GM10847 (cell line): ENCODE data around the gene ZMIZ1.

Experiments
- POLR2A ChIP-seq: IDR thresholded peaks from 2 replicates; pipeline ENCODE4 v1.6.1; 2011; ENCODE audit not compliant: insufficient read length; ENCODE audit errors: extremely low read depth

ZMIZ1 gene

DNA sequence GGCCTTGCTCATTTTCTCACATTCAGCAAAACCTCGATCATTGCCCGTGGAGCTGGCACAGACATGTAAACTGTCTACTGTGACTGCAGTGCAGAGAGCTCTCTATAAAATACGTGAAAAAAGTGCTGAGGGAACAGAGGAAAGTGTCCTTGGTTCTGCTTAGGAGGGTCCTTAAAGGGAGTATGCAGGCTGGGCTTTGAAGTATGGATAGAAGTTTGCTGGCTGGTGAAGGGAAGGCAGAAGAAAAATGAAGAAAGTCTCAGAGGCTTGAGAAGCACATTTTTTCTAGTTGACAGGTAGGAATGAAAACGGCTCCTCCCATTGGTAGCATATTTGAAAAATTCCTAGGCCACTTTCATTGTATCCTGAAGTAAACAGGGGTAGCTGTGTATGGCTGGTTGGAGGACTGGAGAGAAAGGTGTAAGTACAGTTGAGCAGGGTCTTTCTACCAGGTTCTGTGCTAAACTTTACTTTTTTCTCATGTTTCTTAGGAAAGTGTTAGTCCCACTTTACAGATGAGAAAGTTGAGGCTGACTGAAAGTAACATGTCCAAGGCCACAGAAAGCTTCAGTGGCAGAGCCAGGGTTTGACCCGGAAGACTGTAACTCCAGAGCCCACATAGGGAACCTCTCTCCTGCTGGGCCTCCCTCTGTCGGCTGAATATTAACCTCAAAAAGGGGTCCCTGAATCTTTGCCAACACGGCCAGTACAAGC, 215.5 kb downstream of the ZMIZ1 start:
- TF ChIP-seq POLR2A: no peak

DNA sequence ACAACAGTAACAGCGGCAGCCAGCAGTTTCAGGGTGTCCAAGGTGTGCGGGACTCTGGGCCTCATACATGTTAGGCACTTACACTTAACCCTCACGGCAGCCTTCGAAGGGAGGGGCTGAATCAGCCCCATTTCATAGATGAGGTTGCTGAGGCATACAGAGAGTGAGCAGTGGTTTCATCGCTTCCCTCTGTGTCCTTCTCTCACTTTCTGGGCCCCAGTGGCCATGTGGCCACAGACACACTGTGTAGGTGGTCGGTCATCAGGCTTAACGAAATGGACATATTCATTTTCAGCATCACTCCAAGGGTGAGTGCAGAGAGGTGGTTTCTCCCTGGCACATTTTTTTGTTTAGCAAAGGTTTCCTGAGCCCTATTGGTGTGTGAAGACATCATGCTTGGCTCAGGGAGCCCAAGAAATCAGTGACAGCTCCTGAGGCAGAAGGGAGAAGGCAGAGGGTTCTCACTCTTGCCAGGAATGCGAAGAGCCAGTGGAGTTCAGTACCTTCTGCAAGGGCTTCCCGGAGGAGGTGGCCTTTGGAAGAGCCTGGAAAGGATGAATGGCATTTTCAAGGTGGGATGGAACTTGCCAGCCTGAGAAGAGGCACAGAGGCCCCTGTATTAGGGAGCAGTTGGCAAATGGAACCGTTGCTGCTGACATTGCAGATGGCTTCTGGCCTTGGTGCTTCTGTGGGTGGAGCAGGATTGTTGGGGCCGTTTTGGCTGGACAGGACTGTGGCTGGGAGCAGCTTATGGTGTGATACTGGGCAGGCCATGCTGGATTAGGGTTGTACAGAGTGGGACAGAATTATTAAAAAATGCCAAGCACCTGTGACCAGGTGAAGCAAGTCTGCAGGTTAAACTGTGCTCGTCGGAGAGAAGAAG, 216.8 kb downstream of the ZMIZ1 start:
- no peak for TF ChIP-seq POLR2A

DNA sequence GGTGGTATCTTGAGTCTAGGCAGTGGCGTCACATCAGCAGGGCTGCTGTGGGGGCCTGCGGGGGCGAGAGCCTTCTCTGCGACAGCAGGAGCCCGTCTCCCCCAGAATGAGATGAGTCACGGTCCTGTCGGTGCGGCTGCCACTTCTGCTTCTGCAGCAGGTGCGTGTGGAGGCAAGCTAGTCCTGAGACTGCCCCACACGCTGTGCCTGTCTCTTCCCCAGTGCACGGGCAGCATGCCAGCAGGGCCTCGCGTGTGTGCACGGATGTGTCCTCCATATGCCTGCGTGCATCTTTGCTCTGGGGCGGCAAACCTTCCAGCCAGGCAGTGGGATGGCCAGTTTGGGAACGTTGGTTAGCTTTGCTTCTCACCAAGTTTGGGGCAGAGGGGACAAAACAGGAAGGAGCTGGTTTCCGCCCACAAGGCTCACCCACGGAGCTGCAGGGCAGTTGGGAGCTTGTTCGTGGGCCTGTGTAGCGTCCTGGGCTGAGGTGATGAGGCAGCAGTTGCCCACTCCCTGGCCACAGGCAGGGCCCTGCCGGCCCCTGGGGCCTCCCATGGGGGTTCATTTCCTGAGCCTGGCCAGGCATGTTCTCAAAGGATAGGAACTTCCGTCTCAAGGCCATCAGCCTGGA, 217.7 kb downstream of the ZMIZ1 start:
- peak; percentile 49 for TF ChIP-seq POLR2A

- no peak for TF ChIP-seq POLR2A
Observed at GRCh38 chr10:79287973-79288723, 219.4 kb downstream of the ZMIZ1 start.

DNA sequence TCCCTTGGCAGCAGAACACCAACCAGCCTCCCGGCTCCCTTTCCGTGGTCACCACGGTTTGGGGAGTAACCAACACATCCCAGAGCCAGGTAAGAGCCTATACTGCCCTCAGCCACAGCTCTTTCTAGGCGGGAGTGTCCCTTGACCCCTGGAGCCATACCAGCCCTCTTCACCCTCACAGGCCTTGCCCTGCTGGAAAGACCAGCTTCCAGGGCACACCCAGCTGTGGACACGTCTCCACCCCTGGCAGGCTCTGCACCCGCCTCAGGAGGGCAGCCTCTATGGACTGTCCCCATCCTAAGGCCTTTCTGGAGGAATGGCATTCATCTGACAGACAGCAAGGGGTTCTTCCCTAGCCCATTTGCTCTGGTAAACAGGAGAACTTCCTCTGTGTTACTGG, 221.0 kb downstream of the ZMIZ1 start:
- no peak for TF ChIP-seq POLR2A

GRCh38 chr10:79292026-79292766, 223.4 kb downstream of the ZMIZ1 start:
- TF ChIP-seq POLR2A: no peak

- TF ChIP-seq POLR2A: no peak
Observed at GRCh38 chr10:79292891-79293746, 224.4 kb downstream of the ZMIZ1 start.

- no peak for TF ChIP-seq POLR2A
Observed at GRCh38 chr10:79293841-79294581, 225.2 kb downstream of the ZMIZ1 start.

DNA sequence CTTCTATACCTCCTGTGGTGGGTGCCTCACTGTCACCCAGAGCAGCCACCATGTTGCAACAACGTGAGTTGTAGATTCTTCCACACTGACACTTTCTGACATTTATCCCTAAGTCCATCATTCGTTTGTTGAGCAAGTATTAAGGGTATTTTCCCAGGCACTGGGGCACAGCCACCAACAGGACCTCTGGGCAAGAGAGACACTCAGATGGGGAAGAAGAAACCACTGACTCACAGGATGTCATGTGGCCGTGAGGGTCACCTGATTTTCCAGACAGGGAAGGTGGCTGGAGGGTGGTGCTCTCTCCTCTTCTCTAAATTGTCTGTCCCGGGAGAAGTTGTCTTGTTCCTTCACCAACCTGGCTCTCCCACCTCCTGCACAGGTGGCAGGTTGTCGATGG, 226.8 kb downstream of the ZMIZ1 start:
- no peak for TF ChIP-seq POLR2A

DNA sequence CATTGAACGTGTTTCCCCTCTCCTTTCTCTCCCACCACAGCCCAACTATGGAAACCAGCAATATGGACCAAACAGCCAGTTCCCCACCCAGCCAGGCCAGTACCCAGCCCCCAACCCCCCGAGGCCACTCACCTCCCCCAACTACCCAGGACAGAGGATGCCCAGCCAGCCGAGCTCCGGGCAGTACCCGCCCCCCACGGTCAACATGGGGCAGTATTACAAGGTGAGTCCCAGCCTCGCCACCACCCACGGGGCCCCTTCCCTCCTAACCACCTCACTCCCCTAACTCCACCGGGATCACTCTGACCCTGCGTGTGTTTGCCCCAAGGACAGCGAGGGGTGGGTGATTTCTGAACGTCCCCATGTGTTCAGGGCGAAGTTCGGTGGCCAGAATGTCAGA, 227.7 kb downstream of the ZMIZ1 start:
- TF ChIP-seq POLR2A: no peak

GRCh38 chr10:79298403-79299244, 229.9 kb downstream of the ZMIZ1 start:
- TF ChIP-seq POLR2A: no peak

- TF ChIP-seq POLR2A: no peak
Observed at GRCh38 chr10:79299397-79300241, 230.9 kb downstream of the ZMIZ1 start.
